HG03520 (cell line): Measurements from ENCODE around the gene MBD4.
A peak's percentile ranks its signal among the peaks of the same experiment; 100 is the strongest.
"Not testable (repeated sequence)": the region's sequence is repeated elsewhere in the genome, so short reads cannot be mapped to it uniquely, and the experiment has no call there.

Experiments used
- ATAC-seq: cut with Tn5 transposase; IDR thresholded peaks from one replicate; pipeline ENCODE4 v1.9.1; 2021; ENCODE audit warnings: mild to moderate bottlenecking, moderate library complexity; ENCODE audit not compliant: unreplicated experiment

Gene MBD4

DNA sequence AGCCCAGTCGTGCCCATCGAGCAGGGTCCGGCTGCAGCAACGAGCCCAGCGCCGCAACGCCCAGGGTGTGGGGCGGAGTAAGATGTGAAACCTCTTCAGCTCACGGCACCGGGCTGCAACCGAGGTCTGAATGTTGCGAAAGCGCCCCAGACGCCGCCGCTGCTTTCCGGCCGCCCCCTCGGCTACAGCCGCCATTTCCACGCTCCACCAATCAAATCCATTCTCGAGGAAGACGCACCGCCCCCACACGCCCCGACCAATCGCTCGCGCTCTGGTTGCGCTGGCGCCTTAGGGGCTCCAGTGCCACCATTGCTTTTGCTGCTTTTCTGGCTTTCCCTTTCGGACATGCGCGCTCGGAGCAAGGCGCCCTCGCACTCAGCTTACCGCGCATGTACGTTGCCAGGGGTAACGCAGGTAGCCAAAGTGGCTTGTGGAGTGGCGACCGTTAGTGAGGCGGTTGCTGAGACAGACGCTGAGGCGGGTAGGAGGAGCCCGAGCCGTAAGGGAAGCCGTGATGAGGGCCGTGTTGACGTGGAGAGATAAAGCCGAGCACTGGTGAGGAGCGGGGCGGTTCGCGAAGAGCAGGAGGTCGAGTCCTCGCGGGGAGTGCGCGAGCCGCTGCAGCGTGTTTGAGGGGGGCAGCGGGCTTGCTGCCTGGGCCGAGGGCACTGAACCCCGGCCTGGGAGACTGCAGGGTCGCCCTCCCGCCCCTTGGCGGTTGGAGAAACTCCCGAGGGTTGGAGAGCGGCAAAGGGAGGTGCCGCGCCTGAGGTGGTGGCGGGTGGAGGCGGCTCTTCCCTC, at the start of gene MBD4, which contains the start of gene IFT122:
MBD4 (minus strand) TSS at position 132 of the 801 bp plus-strand sequence; CDS start at position 17, 115 bp downstream.
IFT122 (plus strand) TSS at position 408 of the 801 bp plus-strand sequence; CDS start at position 515, 107 bp downstream.
- peak; percentile 78 for ATAC-seq

- ATAC-seq = not testable (repeated sequence)
Measured at GRCh38 chr3:129489258-129489657, 49.5 kb upstream of the MBD4 start.

DNA sequence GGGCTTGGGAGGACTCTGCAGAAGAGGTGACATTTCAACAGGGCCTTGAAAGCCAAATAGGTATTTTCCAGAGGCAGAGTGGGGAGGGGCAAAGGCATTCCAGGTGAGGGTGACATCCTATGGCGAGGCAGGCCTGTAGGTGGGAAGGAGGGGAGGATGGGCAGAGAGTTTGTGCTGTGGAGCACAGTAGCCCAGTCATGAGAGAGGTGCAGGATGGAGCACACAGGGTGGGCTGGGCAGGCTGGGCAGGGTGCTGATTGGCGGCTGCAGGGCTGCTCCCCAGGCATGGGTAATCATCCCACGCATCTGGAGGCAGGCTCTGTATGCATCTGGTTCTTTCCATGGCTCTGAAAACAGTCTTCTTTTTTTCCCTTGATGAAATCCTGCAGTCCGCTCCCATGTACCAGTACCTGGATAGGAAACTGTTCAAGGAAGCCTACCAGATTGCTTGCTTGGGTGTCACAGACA, 48.2 kb upstream of the MBD4 start:
- not testable (repeated sequence) for ATAC-seq

GRCh38 chr3:129487183-129487867, 47.6 kb upstream of the MBD4 start:
- no peak for ATAC-seq

- ATAC-seq = no peak
Measured at GRCh38 chr3:129486664-129487035, 46.9 kb upstream of the MBD4 start.

- no peak for ATAC-seq
Measured at GRCh38 chr3:129485721-129486663, 46.2 kb upstream of the MBD4 start.

DNA sequence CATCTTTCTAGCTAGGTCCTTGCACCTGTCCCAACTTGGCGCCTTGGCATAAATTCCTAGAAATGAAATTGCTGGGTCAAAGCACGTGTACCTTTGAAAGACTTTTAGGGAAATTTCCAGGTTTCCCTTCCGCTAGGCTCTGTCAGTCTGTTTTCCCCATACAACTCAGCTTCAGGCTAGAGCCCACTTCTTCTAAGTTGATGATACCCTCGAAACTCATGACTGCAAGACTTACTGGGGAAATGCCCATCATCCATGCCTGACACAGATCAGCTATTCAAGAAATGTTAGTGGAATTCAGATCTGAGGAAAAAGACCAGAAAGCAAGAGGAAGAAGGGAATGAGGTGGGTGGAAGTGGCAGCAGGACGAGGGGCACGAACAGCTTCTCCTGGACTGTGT, 45.4 kb upstream of the MBD4 start:
- ATAC-seq = not testable (repeated sequence)

DNA sequence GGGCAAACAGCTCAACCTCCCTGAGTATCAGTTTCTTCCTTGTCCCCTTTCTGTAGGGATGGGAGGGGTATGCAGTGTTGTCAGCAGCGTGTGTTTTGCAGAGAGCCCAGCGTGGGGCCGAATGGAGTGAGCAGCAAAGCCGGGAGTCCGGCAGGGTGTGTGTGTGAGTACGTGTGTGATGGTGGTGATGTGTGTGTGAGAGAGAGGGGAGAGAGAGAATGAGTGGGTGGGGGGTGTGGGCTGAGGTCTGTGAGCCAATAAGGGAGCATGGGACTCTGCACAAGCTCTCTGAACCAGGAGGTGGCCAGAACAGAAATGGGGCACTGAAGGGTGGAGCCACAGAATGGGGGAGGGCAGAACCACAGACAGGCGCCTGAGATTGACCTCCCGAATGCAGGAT, 44.1 kb upstream of the MBD4 start:
- ATAC-seq = no peak

- ATAC-seq = no peak
Measured at GRCh38 chr3:129482721-129483120, 43.0 kb upstream of the MBD4 start.

DNA sequence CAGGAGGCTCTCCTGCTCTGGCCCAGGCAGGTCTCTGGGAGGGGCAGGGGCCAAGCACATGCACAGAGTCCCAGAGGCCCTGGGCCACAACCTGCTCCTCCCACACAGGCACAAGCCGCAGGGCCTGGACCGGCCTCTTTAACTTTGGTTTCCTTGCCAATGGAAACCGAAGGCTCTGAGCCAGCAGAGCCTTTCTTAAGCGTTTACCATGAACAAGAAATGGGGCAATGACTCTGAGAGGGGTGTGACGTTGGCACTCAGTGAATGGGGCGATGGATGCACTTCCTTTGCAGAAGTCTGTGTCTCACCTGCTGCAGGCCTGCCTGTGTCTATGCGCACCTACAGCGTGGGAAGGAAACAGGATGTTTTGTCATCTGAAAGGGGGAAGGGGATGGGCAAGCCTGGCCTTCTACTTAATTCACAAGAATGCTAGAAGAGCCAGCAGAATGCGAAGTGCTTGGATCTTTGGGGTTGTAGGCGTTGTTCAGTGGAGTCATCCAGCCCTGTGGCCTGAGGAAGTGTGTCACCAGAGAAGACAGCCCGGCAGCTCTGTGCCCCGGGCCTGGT, 42.1 kb upstream of the MBD4 start:
- ATAC-seq = no peak

- ATAC-seq = not testable (repeated sequence)
Measured at GRCh38 chr3:129481225-129481765, 41.5 kb upstream of the MBD4 start.

- ATAC-seq = no peak
Measured at GRCh38 chr3:129476586-129476985, 36.8 kb upstream of the MBD4 start.

DNA sequence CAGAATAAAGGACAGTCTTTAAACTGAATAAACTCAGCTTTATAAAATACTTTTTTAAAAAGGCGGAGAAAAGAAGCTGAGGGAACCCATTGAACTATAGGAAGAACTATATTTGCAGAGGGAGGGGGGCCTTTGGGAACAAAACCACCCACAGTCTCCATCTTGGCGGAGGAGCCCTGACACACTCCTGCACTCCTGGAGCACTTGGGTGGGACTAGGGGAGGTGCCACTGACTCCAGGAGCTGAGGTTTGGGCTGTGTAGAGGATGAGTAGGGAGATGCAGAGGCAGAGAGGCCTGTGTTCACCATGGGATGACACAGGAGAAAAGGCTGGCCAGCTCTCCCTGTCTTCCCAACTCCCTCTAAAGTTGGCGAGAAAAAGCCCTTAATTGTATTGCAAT, 36.1 kb upstream of the MBD4 start:
- no peak for ATAC-seq

DNA sequence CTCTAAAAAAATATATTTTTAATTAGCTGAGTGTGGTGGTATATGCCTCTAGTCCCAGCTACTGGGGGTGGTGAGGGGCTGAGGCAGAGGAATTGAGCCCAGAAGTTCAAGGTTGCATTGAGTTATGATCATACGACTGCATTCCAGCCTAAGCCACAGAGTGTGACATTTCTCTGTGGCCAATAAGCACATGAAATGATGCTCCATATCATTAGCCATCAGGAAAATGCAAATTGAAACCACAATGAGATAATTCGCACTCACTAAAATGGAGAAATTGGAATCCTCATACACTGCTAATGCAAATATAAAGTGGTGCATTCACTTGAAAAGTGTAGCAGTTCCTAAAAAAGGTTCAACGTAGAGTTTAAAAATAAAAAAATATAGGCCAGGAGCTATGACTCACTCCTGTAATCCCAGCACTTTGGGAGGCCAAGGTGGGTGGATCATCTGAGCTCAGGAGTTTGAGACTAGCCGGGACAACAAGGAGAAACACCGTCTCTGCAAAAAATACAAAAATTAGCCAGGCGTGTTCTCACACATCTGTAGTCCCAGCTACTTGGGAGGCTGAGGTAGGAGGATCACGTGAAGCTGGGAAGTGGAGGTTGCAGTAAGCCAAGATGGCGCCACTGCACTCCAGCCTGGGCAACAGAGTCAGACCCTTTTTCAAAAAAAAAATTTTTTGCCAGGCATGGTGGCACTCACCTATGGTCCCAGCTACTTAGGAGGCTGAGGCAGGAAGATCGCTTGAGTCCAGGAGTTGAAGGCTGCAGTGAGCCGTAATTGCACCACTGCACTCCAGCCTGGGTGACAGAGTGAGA, 35.4 kb upstream of the MBD4 start:
- no peak for ATAC-seq

GRCh38 chr3:129473769-129474152, 34.0 kb upstream of the MBD4 start:
- no peak for ATAC-seq

DNA sequence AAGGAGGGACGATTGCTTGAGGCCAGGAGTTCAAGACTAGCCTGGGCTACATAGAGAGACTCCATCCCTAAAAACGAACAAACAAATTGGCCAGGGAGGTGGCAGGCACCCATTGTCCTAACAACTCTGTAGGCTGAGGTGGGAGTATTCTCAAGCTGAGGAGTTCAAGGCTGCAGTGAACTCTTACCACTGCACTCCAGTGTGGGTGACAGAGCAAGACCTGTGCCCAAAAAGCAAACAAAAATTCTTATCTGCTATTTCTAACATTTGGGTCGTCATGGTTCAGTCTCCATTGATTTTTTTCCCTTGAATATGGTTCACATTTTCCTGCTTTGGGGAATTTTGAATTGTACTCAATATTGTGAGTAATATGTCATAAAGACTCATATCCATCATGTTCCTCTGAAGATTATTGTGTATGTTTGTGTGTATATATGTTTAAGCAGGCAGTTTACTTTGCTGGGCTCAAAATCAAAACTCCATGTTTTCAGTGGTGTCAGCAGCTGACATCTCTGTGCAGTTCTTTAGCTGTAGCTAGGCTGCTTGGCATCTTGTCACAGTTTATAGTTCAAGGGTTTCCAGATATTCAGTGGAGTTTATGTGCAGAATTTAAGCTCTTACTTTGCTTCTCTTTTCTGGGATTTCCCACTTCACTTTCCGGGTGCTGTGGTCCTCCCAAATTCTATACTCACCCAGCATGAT, 33.5 kb upstream of the MBD4 start:
- ATAC-seq = no peak

GRCh38 chr3:129470861-129471260, 31.1 kb upstream of the MBD4 start:
- no peak for ATAC-seq

- no peak for ATAC-seq
Measured at GRCh38 chr3:129469026-129469425, 29.3 kb upstream of the MBD4 start.

GRCh38 chr3:129467932-129468331, 28.2 kb upstream of the MBD4 start:
- no peak for ATAC-seq
